B cell (primary cell): Measurements from ENCODE around the gene EHBP1L1. TPM values are rescaled to one million over a fixed set of nuclear protein-coding genes. Genes with fewer than 3 reads are reported as not detected.

Experiments
- ATAC-seq: fragments of 200-7000 bp; cut with Tn5 transposase; one replicate; pipeline ENCODE4 v1.10.0; 2021; ENCODE audit warnings: low read depth, mild to moderate bottlenecking, moderate number of reproducible peaks, moderate library complexity
- CTCF ChIA-PET: fragments of 350-600 bp; sonication (Branson Sonifier 250); formaldehyde crosslinking; loops from one replicate; lab custom pipeline; 2021; ENCODE audit warnings: antibody characterized with exemption, inconsistent platforms; lab: Charles Lee
- POLR2A ChIA-PET: fragments of 350-600 bp; sonication (Branson Sonifier 250); formaldehyde crosslinking; loops from one replicate; lab custom pipeline; 2021; ENCODE audit warnings: antibody characterized with exemption; lab: Charles Lee
- DNase-seq: peaks from one replicate; pipeline ENCODE4 v3.0.0; 2013
- H2AFZ ChIP-seq: 2 replicates; pipeline ENCODE4 v1.6.1; 2012; ENCODE audit warnings: mild to moderate bottlenecking, low read depth, low read length; ENCODE audit not compliant: insufficient read depth, poor library complexity, severe bottlenecking
- H3K27ac ChIP-seq, 2 donors: 1 replicate in 1 of 2; 2 replicates in 1 of 2; pipeline ENCODE4 v1.5.1; 2012 to 2013; ENCODE audit warnings: low read length in 2 of 2, mild to moderate bottlenecking in 2 of 2, moderate library complexity in 1 of 2
- H3K27me3 ChIP-seq, 4 experiments: fragments of 200-600 bp in 1 of 4; sonication (generic) in 1 of 4; replicated peaks in 1 of 4; 1 replicate in 2 of 4; 2 replicates in 2 of 4; pipeline versions ENCODE4 v1.6.1 to v1.7.0; 2013 to 2016; ENCODE audit warnings: low read length in 3 of 4, mild to moderate bottlenecking in 2 of 4, mixed read lengths in 1 of 4, moderate library complexity in 1 of 4; ENCODE audit not compliant: insufficient read depth in 4 of 4, control insufficient read depth in 3 of 4; ENCODE audit errors: control extremely low read depth in 1 of 4
- H3K36me3 ChIP-seq, 2 experiments: replicated peaks in 1 of 2; 1 replicate in 1 of 2; 2 replicates in 1 of 2; pipeline versions ENCODE4 v1.6.1 to v1.7.1; 2013; ENCODE audit warnings: low read length in 1 of 2; ENCODE audit not compliant: insufficient read depth in 2 of 2, control insufficient read depth in 1 of 2; ENCODE audit errors: control extremely low read depth in 1 of 2, extremely low read depth in 1 of 2
- H3K4me1 ChIP-seq, 2 donors: fragments of 200-600 bp in 1 of 2; sonication (generic) in 1 of 2; 1 replicate in 1 of 2; 2 replicates in 1 of 2; pipeline versions ENCODE4 v1.5.1 to v1.6.1; 2013 to 2017; ENCODE audit warnings: low read length in 2 of 2; ENCODE audit not compliant: control insufficient read depth in 2 of 2, insufficient read depth in 2 of 2
- H3K4me2 ChIP-seq: replicated peaks from 2 replicates; pipeline ENCODE3; 2012; ENCODE audit warnings: mild to moderate bottlenecking, low read depth, low read length; ENCODE audit not compliant: poor library complexity, severe bottlenecking
- H3K4me3 ChIP-seq, 5 experiments: fragments of 200-600 bp in 1 of 5; sonication (generic) in 1 of 5; 1 replicate in 3 of 5; 2 replicates in 2 of 5; pipeline versions ENCODE4 v1.5.1 to v1.7.0; 2011 to 2016; ENCODE audit warnings: low read length in 4 of 5, mild to moderate bottlenecking in 4 of 5, low read depth in 2 of 5, control low read depth in 1 of 5, moderate library complexity in 1 of 5; ENCODE audit not compliant: insufficient read depth in 1 of 5; ENCODE audit errors: control extremely low read depth in 1 of 5, extremely low read depth in 1 of 5
- H3K79me2 ChIP-seq: fragments of 200-600 bp; sonication (generic); one replicate; pipeline ENCODE4 v1.6.0; 2016; ENCODE audit warnings: low read length; ENCODE audit not compliant: control insufficient read depth, insufficient read depth
- H3K9ac ChIP-seq: fragments of 200-600 bp; sonication (generic); 2 replicates; pipeline ENCODE4 v1.6.1; 2017; ENCODE audit warnings: mild to moderate bottlenecking, low read length, moderate library complexity
- H3K9me3 ChIP-seq, 3 donors: one replicate each; pipeline versions ENCODE4 v1.6.1 to v1.7.1; 2013; ENCODE audit warnings: low read length in 2 of 3; ENCODE audit not compliant: control insufficient read depth in 2 of 3, insufficient read depth in 1 of 3; ENCODE audit errors: control extremely low read depth in 1 of 3
- H4K20me1 ChIP-seq: 2 replicates; pipeline ENCODE4 v1.6.0; 2012; ENCODE audit warnings: mild to moderate bottlenecking, low read length; ENCODE audit not compliant: insufficient read depth, control insufficient read depth, poor library complexity, severe bottlenecking
- H3K27ac Mint-ChIP-seq: one replicate; pipeline ENCODE4 v1.8.0; 2021; ENCODE audit warnings: mixed read lengths
- H3K27me3 Mint-ChIP-seq: one replicate; pipeline ENCODE4 v1.8.0; 2021; ENCODE audit warnings: mixed read lengths
- H3K4me1 Mint-ChIP-seq: one replicate; pipeline ENCODE4 v1.8.0; 2021; ENCODE audit warnings: mixed read lengths
- H3K4me3 Mint-ChIP-seq: one replicate; pipeline ENCODE4 v1.8.0; 2021; ENCODE audit warnings: mixed read lengths
- H3K9me3 Mint-ChIP-seq: one replicate; pipeline ENCODE4 v1.8.0; 2022; ENCODE audit warnings: mixed read lengths; ENCODE audit not compliant: insufficient read depth
- CTCF ChIP-seq: fragments of 200-600 bp; IDR thresholded peaks from one replicate; pipeline ENCODE4 v1.8.0; 2022; ENCODE audit warnings: antibody characterized with exemption, mild to moderate bottlenecking
- EZH2 ChIP-seq: IDR thresholded peaks from 2 replicates; pipeline ENCODE4 v1.6.1; 2012; ENCODE audit warnings: borderline replicate concordance, low read depth, mild to moderate bottlenecking, moderate library complexity, low read length; ENCODE audit not compliant: insufficient read depth, poor library complexity, severe bottlenecking
- WGBS: methylation state at CpG from one replicate; pipeline ENCODE4 v1.1.5; 2013; ENCODE audit warnings: missing lambda C conversion rate; ENCODE audit not compliant: insufficient coverage; 5-methylcytosine and 5-hydroxymethylcytosine counted together
- intact Hi-C: fragments of 100-400 bp; cut with micrococcal nuclease; formaldehyde crosslinking; loops from one replicate; pipeline ENCODE4 v1.10.0; 2022
- polyA plus RNA-seq: library from polyadenylated mRNA; depleted of rRNA; stranded (reverse); fragments of >200 nt; gene quantifications from 2 replicates; pipeline ENCODE4 v1.2.3, GENCODE V29; 2012
- total RNA-seq, 2 donors: library from RNA; stranded (reverse); fragments of 120-200 nt in 1 of 2; gene quantifications; 1 replicate in 1 of 2; 2 replicates in 1 of 2; pipeline versions ENCODE4 v1.2.3 to v1.2.4, GENCODE V29; 2013 to 2022

The EHBP1L1 gene
- total and polyA plus RNA-seq, 2 donors (not counting 1 experiment from before 2014, with no cell fraction given) = 202 to 279 TPM

DNA sequence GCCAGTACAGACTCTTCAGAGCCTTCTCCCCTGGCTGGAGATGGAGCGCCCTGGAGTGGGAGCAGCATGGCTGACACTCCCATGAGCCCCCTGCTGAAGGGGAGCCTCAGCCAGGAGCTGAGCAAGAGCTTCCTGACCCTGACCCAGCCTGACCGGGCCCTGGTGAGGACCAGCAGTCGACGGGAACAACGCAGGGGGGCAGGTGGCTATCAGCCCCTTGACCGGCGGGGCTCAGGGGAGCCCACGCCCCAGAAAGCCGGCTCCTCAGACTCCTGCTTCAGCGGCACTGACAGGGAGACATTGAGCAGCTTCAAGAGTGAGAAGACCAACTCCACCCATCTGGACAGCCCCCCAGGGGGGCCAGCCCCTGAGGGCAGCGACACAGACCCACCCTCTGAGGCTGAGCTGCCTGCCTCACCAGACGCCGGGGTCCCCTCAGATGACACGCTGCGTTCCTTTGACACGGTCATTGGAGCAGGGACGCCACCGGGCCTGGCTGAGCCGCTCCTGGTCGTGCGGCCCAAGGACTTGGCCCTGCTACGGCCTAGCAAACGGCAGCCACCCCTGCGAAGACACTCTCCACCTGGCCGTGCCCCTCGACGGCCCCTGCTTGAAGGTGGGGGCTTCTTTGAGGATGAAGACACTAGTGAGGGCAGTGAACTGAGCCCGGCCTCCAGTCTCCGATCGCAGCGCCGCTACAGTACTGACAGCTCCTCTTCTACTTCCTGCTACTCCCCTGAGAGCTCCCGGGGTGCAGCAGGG is 42.3 kb downstream of the EHBP1L1 start:
- intact Hi-C loops = loop anchor here (5.0 to 10.0 kb wide), 2 partner anchors 486 to 503 kb away; partner anchors contain the start of genes SYVN1, TM7SF2 and ZNHIT2
- POLR2A ChIA-PET = interaction anchor here (0.6 kb wide), 1 partner anchor 21 kb away, joined by 9 read pairs; no protein-coding TSS in a partner anchor
- H3K27ac ChIP-seq = no peak overlapping the region
- peaks cover 0 to 52% of the 10 kb centered on the region in 2 experiments for H3K36me3 ChIP-seq
- no peak for TF ChIP-seq CTCF
- TF ChIP-seq EZH2 = no peak
- no peak overlapping the region for H3K9ac ChIP-seq
- H3K9me3 Mint-ChIP-seq = no peaks in the 10 kb centered on the region
- H2AFZ ChIP-seq = no peak overlapping the region
- no peaks in the 10 kb centered on the region for H3K27me3 Mint-ChIP-seq
- H3K9me3 ChIP-seq = no peaks in the 10 kb centered on the region
- peak overlapping the region; percentile 94 for H3K4me3 Mint-ChIP-seq
- ATAC-seq = no peak
- H4K20me1 ChIP-seq = peaks cover 47% of the 10 kb centered on the region
- CTCF ChIA-PET = interaction anchor here (1.4 to 1.6 kb wide), 3 partner anchors 30 to 242 kb away, joined by 3 to 4 read pairs (median 3); partner anchors contain the start of gene MUS81
- no peak overlapping the region for H3K4me3 ChIP-seq
- DNase-seq = no peak
- WGBS = 96% methylated on average over 25 of the region's 33 CpGs
- H3K4me1 Mint-ChIP-seq = peaks cover 28% of the 10 kb centered on the region
- no peak overlapping the region for H3K27ac Mint-ChIP-seq
- no peaks in the 10 kb centered on the region for H3K27me3 ChIP-seq
- H3K79me2 ChIP-seq = peaks cover 75% of the 10 kb centered on the region
- H3K4me1 ChIP-seq = peaks cover 12 to 19% of the 10 kb centered on the region in 2 donors
- no peak overlapping the region for H3K4me2 ChIP-seq

- Histone ChIP-seq H3K27me3 (no peaks in the 10 kb centered on the region), H3K36me3 (peaks cover 0 to 58% of the 10 kb centered on the region in 2 experiments), H3K9ac (no peak overlapping the region), H3K4me3 (no peak overlapping the region), H3K4me1 (peaks cover 9 to 14% of the 10 kb centered on the region in 2 donors), H3K79me2 (peaks cover 74% of the 10 kb centered on the region), H4K20me1 (peaks cover 47% of the 10 kb centered on the region), H3K27ac (no peak overlapping the region), H2AFZ (no peak overlapping the region), H3K4me2 (no peak overlapping the region), H3K9me3 (no peaks in the 10 kb centered on the region)
- H3K4me3 Mint-ChIP-seq = peak overlapping the region; percentile 29
- H3K27me3 Mint-ChIP-seq = no peaks in the 10 kb centered on the region
- ATAC-seq (no peak), DNase-seq (no peak)
- ChIA-PET POLR2A (no interaction called here), CTCF (interaction anchor here (1.5 to 1.6 kb wide), 2 partner anchors 31 to 241 kb away, joined by 3 to 4 read pairs; partner anchors contain the start of gene MUS81)
- 94% methylated on average over 14 of the region's 14 CpGs for WGBS
- no peaks in the 10 kb centered on the region for H3K9me3 Mint-ChIP-seq
- H3K4me1 Mint-ChIP-seq = peaks cover 26% of the 10 kb centered on the region
- H3K27ac Mint-ChIP-seq = no peak overlapping the region
- intact Hi-C loops = loop anchor here (5.0 to 10.0 kb wide), 2 partner anchors 486 to 504 kb away; partner anchors contain the start of genes SYVN1, TM7SF2 and ZNHIT2
- TF ChIP-seq CTCF = no peak
- no peak for TF ChIP-seq EZH2
Measured at GRCh38 chr11:65618763-65619162, 42.9 kb downstream of the EHBP1L1 start.
